SU-DHL-6 (cell line): ENCODE results near the gene DNAH11.

Source experiments
- EZH2phosphoT487 ChIP-seq: fragments of 200-600 bp; sonication (generic), shearing (Covaris generic); conservative IDR thresholded peaks from 2 replicates; pipeline ENCODE4 v1.6.1; 2018; ENCODE audit warnings: mild to moderate bottlenecking, antibody characterized with exemption, low read length, moderate library complexity, mixed read lengths
- TF ChIP-seq, protein P1 (sequence below): fragments of 200-600 bp; sonication (generic); IDR thresholded peaks from one replicate; pipeline ENCODE4 v1.5.1; 2017; ENCODE audit warnings: antibody characterized with exemption, mild to moderate bottlenecking, low read length, moderate library complexity; ENCODE audit not compliant: insufficient read depth, poor library complexity, severe bottlenecking

DNA sequence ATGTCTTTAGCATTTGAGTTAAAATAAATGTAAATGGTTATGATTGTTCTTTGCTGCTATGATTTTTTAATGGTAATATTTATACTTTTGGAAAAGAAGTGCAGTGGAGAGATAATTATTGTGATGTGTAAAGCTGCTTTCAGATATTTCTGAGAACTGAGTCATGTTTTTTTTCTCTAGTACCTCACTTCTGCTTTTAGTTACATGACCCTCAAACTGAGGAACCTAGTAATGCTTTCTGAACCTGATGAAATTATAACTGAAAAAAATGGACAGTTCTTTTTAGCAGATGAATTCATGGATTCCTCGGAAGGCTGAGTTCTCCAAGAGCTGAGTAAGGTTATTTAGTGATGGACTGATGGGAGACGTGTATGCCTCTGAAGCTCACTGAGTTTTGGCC, 235.1 kb downstream of the DNAH11 start:
- TF ChIP-seq, protein P1, sequence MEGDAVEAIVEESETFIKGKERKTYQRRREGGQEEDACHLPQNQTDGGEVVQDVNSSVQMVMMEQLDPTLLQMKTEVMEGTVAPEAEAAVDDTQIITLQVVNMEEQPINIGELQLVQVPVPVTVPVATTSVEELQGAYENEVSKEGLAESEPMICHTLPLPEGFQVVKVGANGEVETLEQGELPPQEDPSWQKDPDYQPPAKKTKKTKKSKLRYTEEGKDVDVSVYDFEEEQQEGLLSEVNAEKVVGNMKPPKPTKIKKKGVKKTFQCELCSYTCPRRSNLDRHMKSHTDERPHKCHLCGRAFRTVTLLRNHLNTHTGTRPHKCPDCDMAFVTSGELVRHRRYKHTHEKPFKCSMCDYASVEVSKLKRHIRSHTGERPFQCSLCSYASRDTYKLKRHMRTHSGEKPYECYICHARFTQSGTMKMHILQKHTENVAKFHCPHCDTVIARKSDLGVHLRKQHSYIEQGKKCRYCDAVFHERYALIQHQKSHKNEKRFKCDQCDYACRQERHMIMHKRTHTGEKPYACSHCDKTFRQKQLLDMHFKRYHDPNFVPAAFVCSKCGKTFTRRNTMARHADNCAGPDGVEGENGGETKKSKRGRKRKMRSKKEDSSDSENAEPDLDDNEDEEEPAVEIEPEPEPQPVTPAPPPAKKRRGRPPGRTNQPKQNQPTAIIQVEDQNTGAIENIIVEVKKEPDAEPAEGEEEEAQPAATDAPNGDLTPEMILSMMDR = no peak
- no peak for TF ChIP-seq EZH2phosphoT487
